ENCODE data around the gene ADGRG1. TPM values are rescaled to one million over a fixed set of nuclear protein-coding genes. Genes with fewer than 3 reads are reported as not detected.

Gene ADGRG1
- total RNA-seq, 1 experiment from 2014 or later: 10.2 TPM

DNA sequence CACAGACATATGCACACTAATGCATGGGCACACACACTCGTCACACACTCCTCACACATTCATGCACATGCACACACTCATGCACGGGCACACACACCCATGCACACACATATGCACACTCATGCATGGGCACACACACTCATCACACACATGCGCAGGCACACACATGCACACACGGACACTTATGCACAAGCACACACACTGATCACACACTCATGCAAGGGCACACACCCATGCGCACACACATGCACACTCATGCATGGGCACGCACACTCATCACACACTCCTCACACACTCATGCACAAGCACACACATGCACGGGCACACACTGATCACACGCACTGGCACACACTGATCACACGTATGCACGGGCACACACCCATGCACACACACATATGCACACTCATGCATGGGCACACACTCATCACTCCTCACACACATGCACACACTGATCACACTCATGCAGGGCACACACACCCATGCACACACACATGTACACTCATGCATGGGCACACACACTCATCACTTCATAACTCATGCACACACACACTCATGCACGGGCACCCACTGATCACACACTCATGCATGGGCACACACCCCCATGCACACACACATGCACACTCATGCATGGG is 16.1 kb downstream of the ADGRG1 start:
- H3K9me3 Mint-ChIP-seq (ENCODE audit: unreplicated experiment): no peaks in the 10 kb centered on the region
- intact Hi-C loops (cut with micrococcal nuclease): no loop called here
- H3K4me3 Mint-ChIP-seq (ENCODE audit: unreplicated experiment): no peak overlapping the region
- no peaks in the 10 kb centered on the region for H3K36me3 Mint-ChIP-seq (ENCODE audit: insufficient read depth, unreplicated experiment)
- peaks cover 7% of the 10 kb centered on the region for H3K4me1 Mint-ChIP-seq (ENCODE audit: insufficient read depth, unreplicated experiment)
- ChIA-PET CTCF (interaction anchor here (3.2 kb wide), 1 partner anchor 44 kb away, joined by 16 read pairs; no protein-coding TSS in a partner anchor), POLR2A (interaction anchor here (1.1 kb wide), 1 partner anchor 23 kb away, joined by 3 read pairs; no protein-coding TSS in a partner anchor)
- no peak overlapping the region for H3K27ac Mint-ChIP-seq (ENCODE audit: low read depth, unreplicated experiment)
- BruUV-seq (replicated peaks): no TSS peak
- no peak for DNase-seq (ENCODE audit: unreplicated experiment)
- no peaks in the 10 kb centered on the region for H3K27me3 Mint-ChIP-seq (ENCODE audit: insufficient read depth, unreplicated experiment)
- TF ChIP-seq, protein P1, sequence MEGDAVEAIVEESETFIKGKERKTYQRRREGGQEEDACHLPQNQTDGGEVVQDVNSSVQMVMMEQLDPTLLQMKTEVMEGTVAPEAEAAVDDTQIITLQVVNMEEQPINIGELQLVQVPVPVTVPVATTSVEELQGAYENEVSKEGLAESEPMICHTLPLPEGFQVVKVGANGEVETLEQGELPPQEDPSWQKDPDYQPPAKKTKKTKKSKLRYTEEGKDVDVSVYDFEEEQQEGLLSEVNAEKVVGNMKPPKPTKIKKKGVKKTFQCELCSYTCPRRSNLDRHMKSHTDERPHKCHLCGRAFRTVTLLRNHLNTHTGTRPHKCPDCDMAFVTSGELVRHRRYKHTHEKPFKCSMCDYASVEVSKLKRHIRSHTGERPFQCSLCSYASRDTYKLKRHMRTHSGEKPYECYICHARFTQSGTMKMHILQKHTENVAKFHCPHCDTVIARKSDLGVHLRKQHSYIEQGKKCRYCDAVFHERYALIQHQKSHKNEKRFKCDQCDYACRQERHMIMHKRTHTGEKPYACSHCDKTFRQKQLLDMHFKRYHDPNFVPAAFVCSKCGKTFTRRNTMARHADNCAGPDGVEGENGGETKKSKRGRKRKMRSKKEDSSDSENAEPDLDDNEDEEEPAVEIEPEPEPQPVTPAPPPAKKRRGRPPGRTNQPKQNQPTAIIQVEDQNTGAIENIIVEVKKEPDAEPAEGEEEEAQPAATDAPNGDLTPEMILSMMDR (IDR thresholded peaks at IDR 0.05; ENCODE audit: unreplicated experiment): no peak

DNA sequence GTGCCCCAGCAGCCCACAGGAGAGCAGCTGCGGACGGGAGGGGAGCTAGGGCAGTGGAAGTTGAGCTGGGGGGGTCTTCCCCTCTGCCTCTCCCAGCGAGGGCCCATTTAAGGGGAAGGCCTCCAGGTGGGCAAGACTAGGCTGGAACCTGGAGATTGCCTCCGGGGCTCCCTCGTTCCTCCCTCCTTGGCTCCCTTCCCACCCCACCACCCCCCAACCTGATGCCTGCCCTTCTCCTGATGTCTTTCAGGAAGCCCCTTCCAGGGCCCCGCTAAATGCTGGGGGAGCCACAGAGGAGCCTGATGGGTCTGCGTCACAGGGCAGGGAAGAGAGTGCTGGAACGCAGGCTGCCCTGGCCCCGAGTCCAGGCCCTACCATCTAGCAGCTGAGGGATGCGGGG is 16.7 kb downstream of the ADGRG1 start:
- Mint-ChIP-seq H3K4me1 (ENCODE audit: insufficient read depth, unreplicated experiment) (peaks cover 7% of the 10 kb centered on the region), H3K9me3 (ENCODE audit: unreplicated experiment) (no peaks in the 10 kb centered on the region), H3K27me3 (ENCODE audit: insufficient read depth, unreplicated experiment) (no peaks in the 10 kb centered on the region), H3K27ac (ENCODE audit: low read depth, unreplicated experiment) (no peak overlapping the region), H3K4me3 (ENCODE audit: unreplicated experiment) (no peak overlapping the region), H3K36me3 (ENCODE audit: insufficient read depth, unreplicated experiment) (no peaks in the 10 kb centered on the region)
- no TSS peak for BruUV-seq (replicated peaks)
- DNase-seq (ENCODE audit: unreplicated experiment): no peak
- TF ChIP-seq, protein P1 (IDR thresholded peaks at IDR 0.05; ENCODE audit: unreplicated experiment): no peak
- POLR2A ChIA-PET: no interaction called here
- intact Hi-C loops (cut with micrococcal nuclease): no loop called here
- CTCF ChIA-PET: interaction anchor here (0.5 to 5.9 kb wide), 6 partner anchors 10 to 68 kb away, joined by 3 to 141 read pairs (median 4); no protein-coding TSS in a partner anchor

DNA sequence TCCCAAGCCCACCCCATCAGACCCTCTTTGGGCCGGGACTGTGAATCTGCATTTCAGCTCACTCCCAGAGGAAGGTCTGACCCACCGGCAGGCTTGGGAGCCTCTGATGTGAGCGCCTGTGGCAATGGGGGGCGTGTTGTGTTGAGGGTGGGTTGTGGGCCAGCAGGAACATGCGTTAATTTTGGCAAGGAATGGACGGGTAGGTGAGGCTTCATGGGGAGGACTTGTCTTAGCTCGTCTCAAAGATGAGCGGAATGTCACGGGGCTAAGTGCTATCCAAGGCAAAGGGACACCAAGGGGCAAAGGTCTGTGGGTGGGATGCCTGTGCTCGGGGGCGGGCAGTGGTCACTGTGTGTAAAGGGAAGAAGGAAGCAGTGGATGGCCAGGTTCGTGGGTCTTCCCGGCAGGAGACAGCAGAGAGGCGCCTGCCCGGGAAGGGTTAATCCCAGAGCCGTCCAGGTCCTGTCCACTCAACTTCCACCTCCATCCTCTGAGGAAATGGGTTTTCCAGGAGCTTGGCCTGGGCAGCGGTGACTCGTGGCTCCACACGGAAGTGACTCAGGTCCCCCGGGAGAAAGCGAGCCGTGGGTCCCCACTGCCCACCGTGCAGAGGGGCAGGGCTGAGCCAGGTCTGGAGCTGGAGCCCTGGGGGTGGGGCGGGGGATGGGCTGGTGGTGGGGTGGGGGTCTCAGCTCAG is 17.4 kb downstream of the ADGRG1 start:
- TF ChIP-seq, protein P1 (IDR thresholded peaks at IDR 0.05; ENCODE audit: unreplicated experiment): no peak
- Mint-ChIP-seq H3K4me3 (ENCODE audit: unreplicated experiment) (no peak overlapping the region), H3K27me3 (ENCODE audit: insufficient read depth, unreplicated experiment) (no peaks in the 10 kb centered on the region), H3K9me3 (ENCODE audit: unreplicated experiment) (no peaks in the 10 kb centered on the region), H3K27ac (ENCODE audit: low read depth, unreplicated experiment) (no peak overlapping the region), H3K4me1 (ENCODE audit: insufficient read depth, unreplicated experiment) (peaks cover 7% of the 10 kb centered on the region), H3K36me3 (ENCODE audit: insufficient read depth, unreplicated experiment) (no peaks in the 10 kb centered on the region)
- no peak for DNase-seq (ENCODE audit: unreplicated experiment)
- ChIA-PET POLR2A (interaction anchor here (0.7 kb wide), 1 partner anchor 17 kb away, joined by 4 read pairs; the partner anchor contains the start of gene ADGRG1), CTCF (interaction anchor here (0.5 to 5.9 kb wide), 10 partner anchors 9 to 218 kb away, joined by 3 to 141 read pairs (median 5); partner anchors contain the start of gene ADGRG1)
- BruUV-seq (replicated peaks): no TSS peak
- intact Hi-C loops (cut with micrococcal nuclease): no loop called here

DNA sequence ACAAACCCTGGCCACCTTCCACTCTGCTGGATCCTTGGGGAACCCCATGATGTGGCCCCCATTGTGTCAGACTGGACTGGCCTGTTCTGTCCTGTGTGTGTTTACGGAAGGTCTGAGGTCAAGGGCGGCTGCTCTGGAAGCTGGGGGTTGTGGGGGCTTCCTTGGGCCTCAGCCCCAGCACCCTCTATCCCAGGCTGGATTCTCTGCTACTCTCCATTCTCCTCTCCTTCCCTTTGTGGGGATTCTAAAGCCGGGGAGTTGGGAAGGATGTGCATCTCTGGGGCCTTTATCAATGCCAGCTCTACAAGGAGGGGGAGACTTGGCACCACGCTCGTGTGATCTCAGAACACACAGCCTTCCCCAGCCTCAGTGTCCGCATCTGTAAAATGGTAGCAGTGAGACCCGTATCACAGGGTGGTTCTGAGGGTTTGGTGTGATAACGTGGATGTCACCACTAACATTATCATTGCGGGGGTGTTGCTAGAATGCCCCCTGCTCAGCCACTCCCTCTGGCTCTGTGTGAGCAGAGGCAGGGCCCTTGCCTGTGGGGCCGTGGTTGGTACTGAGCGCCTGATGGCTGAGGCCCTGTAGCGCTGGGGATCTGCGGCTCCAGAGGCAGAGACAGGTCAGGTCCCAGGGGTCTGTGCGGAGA is 18.1 kb downstream of the ADGRG1 start:
- DNase-seq (ENCODE audit: unreplicated experiment): no peak
- H3K4me1 Mint-ChIP-seq (ENCODE audit: insufficient read depth, unreplicated experiment): peaks cover 7% of the 10 kb centered on the region
- TF ChIP-seq, protein P1 (IDR thresholded peaks at IDR 0.05; ENCODE audit: unreplicated experiment): no peak
- H3K9me3 Mint-ChIP-seq (ENCODE audit: unreplicated experiment): no peaks in the 10 kb centered on the region
- no TSS peak for BruUV-seq (replicated peaks)
- no peaks in the 10 kb centered on the region for H3K36me3 Mint-ChIP-seq (ENCODE audit: insufficient read depth, unreplicated experiment)
- H3K27ac Mint-ChIP-seq (ENCODE audit: low read depth, unreplicated experiment): no peak overlapping the region
- intact Hi-C loops (cut with micrococcal nuclease): no loop called here
- no peaks in the 10 kb centered on the region for H3K27me3 Mint-ChIP-seq (ENCODE audit: insufficient read depth, unreplicated experiment)
- no peak overlapping the region for H3K4me3 Mint-ChIP-seq (ENCODE audit: unreplicated experiment)
- CTCF ChIA-PET: interaction anchor here (0.6 to 5.9 kb wide), 11 partner anchors 9 to 217 kb away, joined by 3 to 141 read pairs (median 13); partner anchors contain the start of gene ADGRG1
- POLR2A ChIA-PET: interaction anchor here (0.7 kb wide), 1 partner anchor 24 kb away, joined by 3 read pairs; no protein-coding TSS in a partner anchor
